Anterior cingulate cortex (tissue), 58 donors: ENCODE results near the gene PCMTD2.

Experiments used
- DNase-seq, 58 donors: peaks; one replicate each; lab custom pipeline; 2025; lab: John Stamatoyannopoulos, UW

PCMTD2 gene

GRCh38 chr20:64254156-64254555 is 1.4 kb upstream of the PCMTD2 start:
- no peak for DNase-seq

GRCh38 chr20:64254571-64255360 is 782 bp upstream of the PCMTD2 start:
- no peak for DNase-seq

- no peak for DNase-seq
Measured at GRCh38 chr20:64256282-64256935, 861 bp downstream of the PCMTD2 start.

GRCh38 chr20:64257107-64257757 is 1.7 kb downstream of the PCMTD2 start:
- no peak for DNase-seq

- DNase-seq: no peak
Measured at GRCh38 chr20:64258071-64258823, 2.7 kb downstream of the PCMTD2 start.

GRCh38 chr20:64260239-64260638 is 4.7 kb downstream of the PCMTD2 start:
- no peak for DNase-seq

- no peak for DNase-seq
Measured at GRCh38 chr20:64261138-64261537, 5.6 kb downstream of the PCMTD2 start.

GRCh38 chr20:64264091-64264490 is 8.5 kb downstream of the PCMTD2 start:
- DNase-seq: no peak

- no peak for DNase-seq
Measured at GRCh38 chr20:64265201-64265600, 9.7 kb downstream of the PCMTD2 start.

- no peak for DNase-seq
Measured at GRCh38 chr20:64266988-64267387, 11.4 kb downstream of the PCMTD2 start.

GRCh38 chr20:64268174-64268573 is 12.6 kb downstream of the PCMTD2 start:
- no peak for DNase-seq

- no peak for DNase-seq
Measured at GRCh38 chr20:64269604-64270411, 14.3 kb downstream of the PCMTD2 start.

GRCh38 chr20:64271636-64272035 is 16.1 kb downstream of the PCMTD2 start:
- DNase-seq: no peak

GRCh38 chr20:64273109-64273508 is 17.6 kb downstream of the PCMTD2 start:
- DNase-seq: peak in 1 of 58 donors; percentile 12

GRCh38 chr20:64276817-64277216 is 21.3 kb downstream of the PCMTD2 start:
- no peak for DNase-seq

GRCh38 chr20:64277571-64278316 is 22.2 kb downstream of the PCMTD2 start:
- DNase-seq: no peak

- DNase-seq: no peak
Measured at GRCh38 chr20:64278317-64278681, 22.8 kb downstream of the PCMTD2 start.

GRCh38 chr20:64279826-64280459 is 24.4 kb downstream of the PCMTD2 start:
- DNase-seq: no peak

- no peak for DNase-seq
Measured at GRCh38 chr20:64280460-64280843, 24.9 kb downstream of the PCMTD2 start.
